Gastroesophageal sphincter (tissue), 3 donors: Measurements from ENCODE around the gene CRISP1.

ENCODE experiments used
- CTCF ChIP-seq, 4 experiments: fragments of 200-600 bp in 2 of 4; fragments of 450-650 bp in 2 of 4; sonication (generic) in 1 of 4; IDR thresholded peaks; one replicate each; pipeline ENCODE4 v1.5.1; 2017 to 2019; ENCODE audit warnings: antibody characterized with exemption in 4 of 4, mild to moderate bottlenecking in 2 of 4, moderate library complexity in 2 of 4
- EP300 ChIP-seq: sonication (generic); formaldehyde crosslinking; IDR thresholded peaks from one replicate; pipeline ENCODE4 v1.6.1; 2017; ENCODE audit warnings: antibody characterized with exemption, mild to moderate bottlenecking

GRCh38 chr6:49856282-49856681 lies 10.1 kb downstream of the CRISP1 start:
- TF ChIP-seq CTCF (IDR thresholded peaks at IDR 0.05) (no peak), EP300 (no peak)
